K562 (cell line): Measurements from ENCODE around the gene POLR3K. TPM values are rescaled to one million over a fixed set of nuclear protein-coding genes. Genes with fewer than 3 reads are reported as not detected.

Experiments
- BMI1 ChIP-seq: fragments of 150-350 bp; IDR thresholded peaks from 2 replicates; pipeline ENCODE4 v1.6.1; 2014; ENCODE audit warnings: low read length
- BRD9 ChIP-seq: fragments of 450-650 bp; IDR thresholded peaks from 2 replicates; pipeline ENCODE4 v1.6.1; 2018; ENCODE audit warnings: low read depth; ENCODE audit not compliant: partially characterized antibody
- CC2D1A ChIP-seq: fragments of 450-650 bp; IDR thresholded peaks from 2 replicates; pipeline ENCODE4 v1.6.1; 2017; ENCODE audit warnings: mild to moderate bottlenecking
- HEY1 ChIP-seq: fragments of 250-450 bp; sonication (Bioruptor Pico); IDR thresholded peaks from 2 replicates; pipeline ENCODE4 v1.5.0; 2020; ENCODE audit warnings: mild to moderate bottlenecking, moderate library complexity, borderline replicate concordance
- HLTF ChIP-seq: fragments of 450-650 bp; IDR thresholded peaks from 2 replicates; pipeline ENCODE4 v1.6.1; 2016
- MAFK ChIP-seq: IDR thresholded peaks from 2 replicates; pipeline ENCODE4 v1.6.1; 2011; ENCODE audit warnings: low read length, improper control_type of control experiment
- POLR3A ChIP-seq: IDR thresholded peaks from 2 replicates; pipeline ENCODE4 v1.6.1; 2011; ENCODE audit warnings: borderline replicate concordance, mild to moderate bottlenecking, moderate library complexity; ENCODE audit not compliant: insufficient read length, insufficient read depth; ENCODE audit errors: extremely low read depth
- PURB ChIP-seq: sonication (generic); formaldehyde crosslinking; IDR thresholded peaks from 2 replicates; pipeline ENCODE4 v1.9.0; 2021; ENCODE audit warnings: low read depth, mild to moderate bottlenecking, missing genetic modification reagents
- SMARCC2 ChIP-seq: fragments of 450-650 bp; IDR thresholded peaks from 2 replicates; pipeline ENCODE4 v1.6.1; 2017; ENCODE audit warnings: antibody characterized with exemption, moderate library complexity, mild to moderate bottlenecking, low read depth
- SRF ChIP-seq, 2 experiments: fragments of 250-450, 450-650 bp in 1 of 2; sonication (Bioruptor Pico) in 1 of 2; sonication (generic) in 1 of 2; formaldehyde crosslinking; IDR thresholded peaks; 2 replicates each; pipeline versions ENCODE4 v1.5.0 to v1.5.1; 2020 to 2022; ENCODE audit warnings: mild to moderate bottlenecking in 1 of 2, missing genetic modification reagents in 1 of 2
- ZNF239 ChIP-seq: fragments of 250-450 bp; sonication (Bioruptor Pico); IDR thresholded peaks from 2 replicates; pipeline ENCODE4 v1.4.0; 2020; ENCODE audit warnings: mild to moderate bottlenecking
- polyA plus RNA-seq, 8 experiments: library from polyadenylated mRNA; depleted of rRNA in 4 of 8; stranded (reverse) in 5 of 8; unstranded in 3 of 8; fragments of >200 nt; fragmentation: Nextera tagmentation in 2 of 8; fragmentation: Illumina TruSeq in 1 of 8; extraction: Ambion mirVana in 2 of 8; extraction: Trizol in 1 of 8; gene quantifications; 2 replicates each; pipeline versions ENCODE4 v1.2.1 to v1.2.3, GENCODE V29; 2011 to 2014; ENCODE audit warnings: inconsistent platforms in 1 of 8, missing spikeins in 1 of 8
- total RNA-seq, 7 experiments: library from RNA; depleted of rRNA in 6 of 7; stranded (reverse); fragments of >200 nt in 6 of 7; fragmentation: Illumina TruSeq in 2 of 7; extraction: Trizol in 2 of 7; gene quantifications; 2 replicates each; pipeline versions ENCODE4 v1.2.1 to v1.2.3, GENCODE V29; 2011 to 2021; ENCODE audit warnings: low replicate concordance in 1 of 7
- TF ChIP-seq, protein P1 (sequence below): fragments of 250-450 bp; sonication (Bioruptor Pico); IDR thresholded peaks from 2 replicates; pipeline ENCODE4 v1.5.0; 2021
- TF ChIP-seq, protein P2 (sequence below), 2 experiments: fragments of 150-350 bp in 1 of 2; IDR thresholded peaks; 2 replicates each; pipeline ENCODE4 v1.6.1; 2012 to 2016; ENCODE audit warnings: low read depth in 2 of 2, low read length in 2 of 2, mild to moderate bottlenecking in 1 of 2, moderate library complexity in 1 of 2
- TF ChIP-seq, protein P3 (sequence below): sonication (generic); formaldehyde crosslinking; IDR thresholded peaks from 2 replicates; pipeline ENCODE4 v1.8.1; 2023; ENCODE audit warnings: mild to moderate bottlenecking, missing genetic modification reagents
- TF ChIP-seq, protein P4 (sequence below): fragments of 450-650 bp; IDR thresholded peaks from 2 replicates; pipeline ENCODE4 v1.7.1; 2018; ENCODE audit warnings: mild to moderate bottlenecking, low read depth; ENCODE audit not compliant: partially characterized antibody

POLR3K gene
- total and polyA plus RNA-seq, 9 of the 15 experiments (the other 6 are each of a cell fraction or from before 2014, with no cell fraction given): 42.1 to 315 (median 86.7) TPM

DNA sequence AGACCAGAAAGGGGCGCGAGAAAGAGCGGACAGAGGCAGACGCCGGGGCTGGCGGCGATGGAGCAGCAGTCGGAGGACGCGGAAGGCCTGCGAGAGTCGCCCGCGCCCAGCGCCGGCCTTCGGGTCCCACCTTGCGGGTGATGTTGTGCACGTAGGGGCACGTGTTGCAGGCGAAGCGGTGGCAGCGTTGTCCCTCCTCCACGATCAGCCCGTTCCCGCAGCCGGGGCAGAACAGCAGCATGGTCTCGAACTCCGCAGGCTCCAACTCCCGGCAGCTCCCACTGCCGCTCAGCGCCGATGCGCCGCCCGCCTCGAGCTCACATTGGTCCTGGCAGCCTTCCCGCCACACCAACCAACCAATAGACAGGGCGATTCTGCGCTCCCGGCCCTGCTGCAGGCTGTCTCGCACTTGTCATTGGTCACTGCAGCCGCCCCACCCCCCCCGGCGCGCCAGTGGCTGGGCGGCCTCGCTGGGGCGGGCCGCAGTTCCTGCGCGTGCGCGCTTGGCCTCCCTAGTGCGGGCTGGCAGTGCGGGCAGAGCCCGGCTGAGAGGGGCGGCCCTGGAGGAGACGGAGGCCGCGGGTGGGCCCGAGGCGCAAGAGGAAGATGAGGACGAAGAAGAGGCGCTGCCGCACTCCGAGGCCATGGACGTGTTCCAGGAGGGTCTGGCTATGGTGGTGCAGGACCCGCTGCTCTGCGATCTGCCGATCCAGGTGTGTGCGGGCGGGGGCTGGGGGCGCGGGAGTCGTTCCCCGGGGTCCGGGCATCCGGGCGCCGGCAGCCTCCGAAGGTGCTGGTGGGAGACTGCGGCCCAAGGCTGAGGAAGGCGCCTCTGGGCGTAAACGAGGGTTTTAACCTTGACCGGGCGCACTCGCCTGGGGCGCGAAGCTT lies at the start of gene POLR3K, which contains the start of gene SNRNP25 (continued):
- TF ChIP-seq HEY1: no peak
- no peak for TF ChIP-seq POLR3A
- TF ChIP-seq HLTF: no peak
- TF ChIP-seq SMARCC2: no peak
- TF ChIP-seq, protein P1, sequence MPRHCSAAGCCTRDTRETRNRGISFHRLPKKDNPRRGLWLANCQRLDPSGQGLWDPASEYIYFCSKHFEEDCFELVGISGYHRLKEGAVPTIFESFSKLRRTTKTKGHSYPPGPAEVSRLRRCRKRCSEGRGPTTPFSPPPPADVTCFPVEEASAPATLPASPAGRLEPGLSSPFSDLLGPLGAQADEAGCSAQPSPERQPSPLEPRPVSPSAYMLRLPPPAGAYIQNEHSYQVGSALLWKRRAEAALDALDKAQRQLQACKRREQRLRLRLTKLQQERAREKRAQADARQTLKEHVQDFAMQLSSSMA (CRISPR knock-in tag): no peak
- TF ChIP-seq, protein P2, sequence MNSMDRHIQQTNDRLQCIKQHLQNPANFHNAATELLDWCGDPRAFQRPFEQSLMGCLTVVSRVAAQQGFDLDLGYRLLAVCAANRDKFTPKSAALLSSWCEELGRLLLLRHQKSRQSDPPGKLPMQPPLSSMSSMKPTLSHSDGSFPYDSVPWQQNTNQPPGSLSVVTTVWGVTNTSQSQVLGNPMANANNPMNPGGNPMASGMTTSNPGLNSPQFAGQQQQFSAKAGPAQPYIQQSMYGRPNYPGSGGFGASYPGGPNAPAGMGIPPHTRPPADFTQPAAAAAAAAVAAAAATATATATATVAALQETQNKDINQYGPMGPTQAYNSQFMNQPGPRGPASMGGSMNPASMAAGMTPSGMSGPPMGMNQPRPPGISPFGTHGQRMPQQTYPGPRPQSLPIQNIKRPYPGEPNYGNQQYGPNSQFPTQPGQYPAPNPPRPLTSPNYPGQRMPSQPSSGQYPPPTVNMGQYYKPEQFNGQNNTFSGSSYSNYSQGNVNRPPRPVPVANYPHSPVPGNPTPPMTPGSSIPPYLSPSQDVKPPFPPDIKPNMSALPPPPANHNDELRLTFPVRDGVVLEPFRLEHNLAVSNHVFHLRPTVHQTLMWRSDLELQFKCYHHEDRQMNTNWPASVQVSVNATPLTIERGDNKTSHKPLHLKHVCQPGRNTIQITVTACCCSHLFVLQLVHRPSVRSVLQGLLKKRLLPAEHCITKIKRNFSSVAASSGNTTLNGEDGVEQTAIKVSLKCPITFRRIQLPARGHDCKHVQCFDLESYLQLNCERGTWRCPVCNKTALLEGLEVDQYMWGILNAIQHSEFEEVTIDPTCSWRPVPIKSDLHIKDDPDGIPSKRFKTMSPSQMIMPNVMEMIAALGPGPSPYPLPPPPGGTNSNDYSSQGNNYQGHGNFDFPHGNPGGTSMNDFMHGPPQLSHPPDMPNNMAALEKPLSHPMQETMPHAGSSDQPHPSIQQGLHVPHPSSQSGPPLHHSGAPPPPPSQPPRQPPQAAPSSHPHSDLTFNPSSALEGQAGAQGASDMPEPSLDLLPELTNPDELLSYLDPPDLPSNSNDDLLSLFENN (IDR thresholded peaks at IDR 0.05; ENCODE audit: low read depth in 2 of 2, low read length in 2 of 2): peak in 1 of 2 experiments; percentile 32; a peak in 1 of 4 replicates
- TF ChIP-seq PURB (CRISPR knock-in tag): no peak
- TF ChIP-seq, protein P3, sequence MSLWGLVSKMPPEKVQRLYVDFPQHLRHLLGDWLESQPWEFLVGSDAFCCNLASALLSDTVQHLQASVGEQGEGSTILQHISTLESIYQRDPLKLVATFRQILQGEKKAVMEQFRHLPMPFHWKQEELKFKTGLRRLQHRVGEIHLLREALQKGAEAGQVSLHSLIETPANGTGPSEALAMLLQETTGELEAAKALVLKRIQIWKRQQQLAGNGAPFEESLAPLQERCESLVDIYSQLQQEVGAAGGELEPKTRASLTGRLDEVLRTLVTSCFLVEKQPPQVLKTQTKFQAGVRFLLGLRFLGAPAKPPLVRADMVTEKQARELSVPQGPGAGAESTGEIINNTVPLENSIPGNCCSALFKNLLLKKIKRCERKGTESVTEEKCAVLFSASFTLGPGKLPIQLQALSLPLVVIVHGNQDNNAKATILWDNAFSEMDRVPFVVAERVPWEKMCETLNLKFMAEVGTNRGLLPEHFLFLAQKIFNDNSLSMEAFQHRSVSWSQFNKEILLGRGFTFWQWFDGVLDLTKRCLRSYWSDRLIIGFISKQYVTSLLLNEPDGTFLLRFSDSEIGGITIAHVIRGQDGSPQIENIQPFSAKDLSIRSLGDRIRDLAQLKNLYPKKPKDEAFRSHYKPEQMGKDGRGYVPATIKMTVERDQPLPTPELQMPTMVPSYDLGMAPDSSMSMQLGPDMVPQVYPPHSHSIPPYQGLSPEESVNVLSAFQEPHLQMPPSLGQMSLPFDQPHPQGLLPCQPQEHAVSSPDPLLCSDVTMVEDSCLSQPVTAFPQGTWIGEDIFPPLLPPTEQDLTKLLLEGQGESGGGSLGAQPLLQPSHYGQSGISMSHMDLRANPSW (CRISPR knock-in tag): no peak; the same call in 1 of the 2 replicates
- no peak for TF ChIP-seq ZNF239
- no peak for TF ChIP-seq CC2D1A
- TF ChIP-seq BRD9: no peak
- TF ChIP-seq, protein P4, sequence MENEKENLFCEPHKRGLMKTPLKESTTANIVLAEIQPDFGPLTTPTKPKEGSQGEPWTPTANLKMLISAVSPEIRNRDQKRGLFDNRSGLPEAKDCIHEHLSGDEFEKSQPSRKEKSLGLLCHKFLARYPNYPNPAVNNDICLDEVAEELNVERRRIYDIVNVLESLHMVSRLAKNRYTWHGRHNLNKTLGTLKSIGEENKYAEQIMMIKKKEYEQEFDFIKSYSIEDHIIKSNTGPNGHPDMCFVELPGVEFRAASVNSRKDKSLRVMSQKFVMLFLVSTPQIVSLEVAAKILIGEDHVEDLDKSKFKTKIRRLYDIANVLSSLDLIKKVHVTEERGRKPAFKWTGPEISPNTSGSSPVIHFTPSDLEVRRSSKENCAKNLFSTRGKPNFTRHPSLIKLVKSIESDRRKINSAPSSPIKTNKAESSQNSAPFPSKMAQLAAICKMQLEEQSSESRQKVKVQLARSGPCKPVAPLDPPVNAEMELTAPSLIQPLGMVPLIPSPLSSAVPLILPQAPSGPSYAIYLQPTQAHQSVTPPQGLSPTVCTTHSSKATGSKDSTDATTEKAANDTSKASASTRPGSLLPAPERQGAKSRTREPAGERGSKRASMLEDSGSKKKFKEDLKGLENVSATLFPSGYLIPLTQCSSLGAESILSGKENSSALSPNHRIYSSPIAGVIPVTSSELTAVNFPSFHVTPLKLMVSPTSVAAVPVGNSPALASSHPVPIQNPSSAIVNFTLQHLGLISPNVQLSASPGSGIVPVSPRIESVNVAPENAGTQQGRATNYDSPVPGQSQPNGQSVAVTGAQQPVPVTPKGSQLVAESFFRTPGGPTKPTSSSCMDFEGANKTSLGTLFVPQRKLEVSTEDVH: peak; percentile 82
- TF ChIP-seq BMI1: no peak
- TF ChIP-seq MAFK: no peak
- no peak; a peak in 1 of 4 replicates for TF ChIP-seq SRF (CRISPR knock-in tag; IDR thresholded peaks at IDR 0.05)
